UCSD-AML1 (cell line): ENCODE results near the gene NDUFV2.
A peak's percentile ranks its signal among the peaks of the same experiment; 100 is the strongest.
"Not testable (repeated sequence)": the region's sequence is repeated elsewhere in the genome, so short reads cannot be mapped to it uniquely, and the experiment has no call there.

Source experiments
- DNase-seq: peaks from one replicate; lab custom pipeline; 2025; ENCODE audit not compliant: unreplicated experiment; lab: John Stamatoyannopoulos, UW

Gene NDUFV2

GRCh38 chr18:9150121-9150520 lies 47.6 kb downstream of the NDUFV2 start:
- no peak for DNase-seq

DNA sequence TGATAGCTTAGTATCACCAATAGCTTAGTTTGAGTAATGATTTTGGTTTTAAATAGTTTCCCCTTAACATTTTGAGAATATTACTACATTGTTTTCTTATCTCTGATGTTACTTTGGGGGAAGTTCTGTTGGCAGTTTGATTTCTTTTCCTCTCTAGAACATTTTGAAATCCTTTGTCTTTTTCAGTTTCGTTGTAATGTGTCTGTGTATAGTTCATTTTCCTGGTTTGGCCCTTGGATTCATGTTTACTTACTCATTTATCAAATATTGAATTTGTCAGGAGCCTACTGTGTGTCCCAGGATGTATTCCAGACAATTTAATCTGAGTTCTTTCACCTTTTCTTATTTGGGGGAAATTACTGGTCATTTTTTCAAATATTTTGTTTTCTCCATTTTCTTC lies 50.8 kb downstream of the NDUFV2 start:
- DNase-seq, result no peak

DNA sequence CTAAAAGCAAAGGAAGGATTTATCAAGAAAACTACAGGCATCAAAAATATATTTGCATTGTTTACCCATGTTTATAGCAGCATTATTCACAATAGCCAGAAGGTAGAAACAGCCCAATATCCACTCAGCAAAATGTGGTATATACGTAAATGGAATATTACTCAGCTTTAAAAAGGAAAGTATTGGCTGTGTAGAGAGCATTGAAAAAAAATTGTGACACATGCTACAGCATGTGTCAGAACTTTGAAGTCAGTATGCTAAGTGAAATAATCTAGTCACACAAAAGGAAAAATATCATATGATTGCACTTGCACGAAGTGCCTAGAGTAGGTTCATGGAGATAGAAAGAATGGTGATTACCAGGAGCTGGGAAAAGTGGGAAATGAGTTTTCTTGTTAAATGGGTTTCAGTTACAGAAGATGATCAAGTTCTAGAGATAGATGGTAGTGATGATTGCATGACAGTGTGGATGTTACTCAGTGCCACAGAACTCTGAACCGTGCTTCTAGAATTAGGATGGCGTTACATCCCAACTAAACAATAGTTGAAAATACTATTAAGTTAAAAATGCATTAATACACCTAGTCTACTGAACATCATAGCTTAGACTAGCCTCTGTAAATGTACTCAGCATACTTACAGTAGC lies 54.2 kb downstream of the NDUFV2 start:
- DNase-seq, result no peak

DNA sequence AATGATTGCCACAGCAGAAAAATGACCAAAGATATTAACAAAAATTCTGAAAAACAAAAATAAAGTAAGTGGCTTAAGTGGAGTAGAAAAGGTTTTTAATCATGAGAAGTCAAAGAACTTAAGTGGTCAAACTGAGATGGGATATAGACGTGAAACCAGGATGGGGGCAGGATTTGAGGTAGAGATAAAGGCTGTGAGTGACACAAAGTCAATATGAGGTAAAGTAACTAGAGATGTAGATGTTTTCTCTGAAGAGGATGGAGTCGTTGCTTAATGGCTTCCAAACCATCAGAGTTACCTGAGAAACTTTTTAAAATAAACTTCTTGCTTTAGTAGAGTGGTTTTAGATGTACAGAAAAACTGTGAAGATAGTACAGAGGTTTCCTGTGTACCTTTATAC lies 55.3 kb downstream of the NDUFV2 start:
- DNase-seq, result no peak

DNA sequence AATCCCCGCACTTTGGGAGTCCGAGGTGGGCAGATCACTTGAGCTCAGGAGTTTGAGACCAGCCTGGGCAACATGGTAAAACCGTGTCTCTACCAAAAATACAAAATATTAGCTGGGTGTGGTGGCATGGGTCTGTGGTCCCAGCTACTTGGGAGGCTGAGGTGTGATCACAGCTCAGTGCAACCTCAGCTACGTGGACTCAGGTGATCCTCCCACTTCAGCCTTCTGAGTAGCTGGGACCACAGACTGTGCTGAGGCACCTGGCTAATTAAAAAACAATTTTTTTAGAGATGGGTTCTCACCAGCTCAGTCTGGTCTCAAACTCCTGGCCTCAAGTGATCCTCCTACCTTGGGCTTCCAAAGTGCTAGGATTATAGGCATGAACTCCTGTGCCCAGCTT lies 57.5 kb downstream of the NDUFV2 start:
- DNase-seq, result no peak

- not testable (repeated sequence) for DNase-seq
These were observed 60.2 kb downstream of the NDUFV2 start for GRCh38 chr18:9162663-9163062.

DNA sequence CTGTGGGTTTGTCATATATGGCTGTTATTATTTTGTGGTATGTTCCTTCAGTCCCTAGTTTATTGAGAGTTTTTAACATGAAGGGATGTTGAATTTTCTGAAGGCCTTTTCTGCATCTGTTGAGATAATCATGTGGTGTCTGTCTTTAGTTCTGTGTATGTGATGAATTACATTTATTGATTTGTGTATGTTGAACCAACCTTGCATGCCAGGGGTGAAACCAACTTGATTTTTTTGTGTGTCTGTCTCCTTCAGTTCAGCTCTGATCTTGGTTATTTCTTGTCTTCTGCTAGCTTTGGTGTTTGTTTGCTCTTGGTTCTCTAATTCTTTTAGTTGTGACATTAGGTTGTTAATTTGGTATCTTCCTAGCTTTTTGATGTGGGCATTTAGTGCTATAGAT lies 61.6 kb downstream of the NDUFV2 start:
- not testable (repeated sequence) for DNase-seq

DNA sequence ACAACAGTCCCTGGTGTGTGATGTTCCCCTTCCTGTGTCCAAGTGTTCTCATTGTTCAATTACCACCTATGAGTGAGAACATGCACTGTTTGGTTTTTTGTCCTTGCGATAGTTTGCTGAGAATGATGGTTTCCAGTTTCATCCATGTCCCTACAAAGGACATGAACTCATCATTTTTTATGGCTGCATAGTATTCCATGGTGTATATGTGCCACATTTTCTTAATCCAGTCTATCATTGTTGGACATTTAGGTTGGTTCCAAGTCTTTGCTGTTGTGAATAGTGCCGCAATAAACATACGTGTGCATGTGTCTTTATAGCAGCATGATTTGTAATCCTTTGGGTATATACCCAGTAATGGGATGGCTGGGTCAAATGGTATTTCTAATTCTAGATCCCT lies 63.4 kb downstream of the NDUFV2 start:
- DNase-seq, result not testable (repeated sequence)

- not testable (repeated sequence) for DNase-seq
These were observed 67.0 kb downstream of the NDUFV2 start for GRCh38 chr18:9169515-9169914.

- DNase-seq, result not testable (repeated sequence)
These were observed 69.4 kb downstream of the NDUFV2 start for GRCh38 chr18:9171919-9172318.

GRCh38 chr18:9172506-9173127 lies 70.1 kb downstream of the NDUFV2 start:
- no peak for DNase-seq

DNA sequence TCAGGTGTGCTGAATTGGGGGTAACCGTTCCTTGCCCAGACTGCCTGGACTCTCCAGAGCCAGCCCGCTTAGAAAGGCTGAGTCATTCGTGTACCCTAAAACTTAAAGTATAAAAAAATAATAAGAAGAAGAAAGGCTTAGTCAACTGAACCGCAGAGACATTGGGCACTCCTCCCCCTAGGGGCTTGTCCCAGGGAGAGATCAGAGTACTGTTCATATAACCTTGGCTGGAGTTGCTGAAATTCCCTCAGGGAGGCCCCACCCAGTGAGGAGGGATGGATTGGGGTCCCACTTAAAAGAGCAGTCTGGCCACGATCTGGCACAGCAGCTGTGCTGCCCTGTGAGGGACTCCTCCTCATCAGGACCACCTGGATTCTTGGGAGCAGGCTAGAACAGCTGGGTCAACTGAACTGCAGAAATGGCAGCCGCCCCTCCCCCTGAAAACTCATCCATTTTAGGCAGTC lies 71.3 kb downstream of the NDUFV2 start:
- no peak for DNase-seq

DNA sequence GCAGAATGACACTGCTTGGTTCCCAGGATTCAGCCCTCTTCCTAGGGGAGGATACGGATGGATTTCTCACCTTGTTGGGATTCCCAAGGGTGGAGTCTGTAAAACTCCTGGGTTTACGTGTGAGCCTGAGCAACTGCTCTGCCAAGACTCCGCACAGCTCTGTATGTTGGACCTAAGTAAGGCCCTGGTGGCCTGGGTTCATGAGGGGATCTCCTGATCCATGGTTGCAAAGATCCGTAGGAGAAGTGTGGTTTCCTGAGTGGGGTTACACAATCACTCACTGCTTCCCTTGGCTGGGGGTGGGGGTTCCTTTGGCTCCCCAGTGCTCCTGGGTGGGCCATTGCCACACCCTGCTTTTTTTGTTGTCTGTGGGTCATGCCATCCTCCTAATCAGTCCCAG lies 71.8 kb downstream of the NDUFV2 start:
- DNase-seq, result peak; percentile 53

GRCh38 chr18:9175115-9175514 lies 72.6 kb downstream of the NDUFV2 start:
- no peak for DNase-seq

- no peak for DNase-seq
These were observed 74.5 kb downstream of the NDUFV2 start for GRCh38 chr18:9177031-9177430.

GRCh38 chr18:9177466-9177865 lies 75.0 kb downstream of the NDUFV2 start:
- DNase-seq, result no peak

- DNase-seq, result no peak
These were observed 76.1 kb downstream of the NDUFV2 start for GRCh38 chr18:9178557-9178956.

- no peak for DNase-seq
These were observed 78.8 kb downstream of the NDUFV2 start for GRCh38 chr18:9181275-9181674.

- DNase-seq, result no peak
These were observed 80.4 kb downstream of the NDUFV2 start for GRCh38 chr18:9182852-9183399.
